ENCODE results near the gene ZNF83. TPM values are rescaled to one million over a fixed set of nuclear protein-coding genes. Genes with fewer than 3 reads are reported as not detected.
A peak's percentile ranks its signal among the peaks of the same experiment; 100 is the strongest.

Gene ZNF83
- total RNA-seq (2014; rRNA removed), result 32.9 and 45.4 TPM in 2 replicates
- Bru-seq, nascent RNA, result percentile 90 among the genes with signal in this experiment
- percentile 94 among the genes with signal in this experiment for BruChase-seq, experiment 1, labeled RNA remaining after a 6-hour chase
- percentile 93 among the genes with signal in this experiment for BruChase-seq, experiment 2, labeled RNA remaining after a 2-hour chase
- long read RNA-seq, full-length matches to known transcripts, result 54 of 132 reads
- long read RNA-seq, partial matches to known transcripts, result 12 of 132 reads
- long read RNA-seq, other reads (novel, unspliced or antisense), result 66 of 132 reads

DNA sequence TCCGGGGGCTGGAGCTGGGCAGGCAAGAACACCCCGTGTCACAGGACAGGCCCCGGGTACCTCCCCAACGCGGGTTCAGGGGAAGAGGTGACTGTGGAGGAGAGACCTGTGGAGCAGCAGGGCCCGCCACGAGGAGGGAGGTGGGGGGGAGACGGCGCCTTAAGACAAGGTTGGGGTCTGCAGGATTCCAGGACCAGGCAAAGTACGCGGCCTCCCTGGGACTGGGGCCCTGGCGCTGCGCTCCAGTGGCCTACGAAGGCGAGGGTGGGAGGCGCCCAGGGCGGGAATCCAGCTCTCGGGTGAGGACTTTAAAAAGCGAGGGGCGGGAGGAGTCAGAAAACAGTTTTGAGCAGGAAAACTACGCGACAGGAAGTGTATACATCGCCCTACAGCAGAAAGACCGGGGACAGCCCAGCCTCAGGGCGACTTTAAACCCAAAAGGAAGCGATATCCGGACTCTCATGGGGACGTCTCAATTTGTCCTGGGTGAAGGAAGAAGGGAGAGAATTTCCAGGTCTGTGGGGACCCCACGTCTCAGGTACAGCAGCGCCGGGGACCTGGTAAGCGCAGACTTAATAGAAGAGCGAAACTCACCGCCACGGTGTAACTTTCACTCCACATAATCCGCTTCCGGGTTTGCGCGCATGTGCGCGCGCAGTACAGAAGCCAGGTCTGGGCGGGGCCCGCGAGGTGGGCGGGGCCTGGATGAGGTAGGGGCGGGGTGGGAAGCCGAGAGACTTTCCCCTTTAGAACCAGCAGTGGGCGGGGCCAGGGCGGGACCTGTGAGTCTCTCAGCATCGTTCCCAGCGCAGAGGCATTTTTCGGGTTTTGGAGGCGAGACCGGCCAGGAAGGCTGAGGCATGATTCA, at the start of gene ZNF83:
TSS of gene ZNF83 (minus strand) at position 638 of the 868 bp plus-strand sequence.
- Histone ChIP-seq H3K27ac (ENCODE audit: low read length) (peak within 1 kb of the TSS; percentile 88), H3K9me2 (replicated peaks; ENCODE audit: low read length) (no peaks in the 10 kb centered on the region), H3K4me3 (ENCODE audit: low read length) (peak within 1 kb of the TSS; percentile 78), H3K79me2 (ENCODE audit: low read length) (peaks cover 7% of the 10 kb centered on the region; the same call in 1 of the 2 replicates), H3K9me3 (ENCODE audit: low read length) (no peaks in the 10 kb centered on the region), H3K36me3 (ENCODE audit: low read depth, low read length) (no peaks in the 10 kb centered on the region; the same call in 1 of the 2 replicates), H3K4me1 (ENCODE audit: insufficient read depth, low read length) (peaks cover 7% of the 10 kb centered on the region; the same call in 1 of the 2 replicates), H2AFZ (ENCODE audit: low read length) (peak within 1 kb of the TSS; percentile 80), H3K27me3 (ENCODE audit: low read length) (no peaks in the 10 kb centered on the region), H3K4me2 (ENCODE audit: low read length) (peak within 1 kb of the TSS; percentile 99), H4K20me1 (ENCODE audit: low read length) (no peaks in the 10 kb centered on the region), H3F3A (ENCODE audit: low read length, unreplicated experiment) (no peaks in the 10 kb centered on the region), H3K9ac (ENCODE audit: low read length) (peak within 1 kb of the TSS; percentile 92)
- DNase-seq (peak; percentile 98), ATAC-seq (peak; percentile 86)
- intact Hi-C loops (cut with micrococcal nuclease), result loop anchor here (1.0 to 5.0 kb wide), 4 partner anchors 54 to 111 kb away; partner anchors contain the start of gene ZNF808
- POLR2A ChIA-PET (ENCODE audit: unreplicated experiment), result no interaction called here
- TF ChIP-seq EZH2phosphoT487 (IDR thresholded peaks at IDR 0.05; ENCODE audit: borderline replicate concordance, low read length) (no peak), EZH2 (IDR thresholded peaks at IDR 0.05; ENCODE audit: low read length, unreplicated experiment) (no peak)
- TF ChIP-seq, protein P1, sequence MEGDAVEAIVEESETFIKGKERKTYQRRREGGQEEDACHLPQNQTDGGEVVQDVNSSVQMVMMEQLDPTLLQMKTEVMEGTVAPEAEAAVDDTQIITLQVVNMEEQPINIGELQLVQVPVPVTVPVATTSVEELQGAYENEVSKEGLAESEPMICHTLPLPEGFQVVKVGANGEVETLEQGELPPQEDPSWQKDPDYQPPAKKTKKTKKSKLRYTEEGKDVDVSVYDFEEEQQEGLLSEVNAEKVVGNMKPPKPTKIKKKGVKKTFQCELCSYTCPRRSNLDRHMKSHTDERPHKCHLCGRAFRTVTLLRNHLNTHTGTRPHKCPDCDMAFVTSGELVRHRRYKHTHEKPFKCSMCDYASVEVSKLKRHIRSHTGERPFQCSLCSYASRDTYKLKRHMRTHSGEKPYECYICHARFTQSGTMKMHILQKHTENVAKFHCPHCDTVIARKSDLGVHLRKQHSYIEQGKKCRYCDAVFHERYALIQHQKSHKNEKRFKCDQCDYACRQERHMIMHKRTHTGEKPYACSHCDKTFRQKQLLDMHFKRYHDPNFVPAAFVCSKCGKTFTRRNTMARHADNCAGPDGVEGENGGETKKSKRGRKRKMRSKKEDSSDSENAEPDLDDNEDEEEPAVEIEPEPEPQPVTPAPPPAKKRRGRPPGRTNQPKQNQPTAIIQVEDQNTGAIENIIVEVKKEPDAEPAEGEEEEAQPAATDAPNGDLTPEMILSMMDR (conservative IDR thresholded peaks at IDR 0.05; ENCODE audit: low read depth, low read length), result no peak
- CTCF ChIA-PET, result no interaction called here
- TSS peak; percentile 78 for BruUV-seq (replicated peaks)

DNA sequence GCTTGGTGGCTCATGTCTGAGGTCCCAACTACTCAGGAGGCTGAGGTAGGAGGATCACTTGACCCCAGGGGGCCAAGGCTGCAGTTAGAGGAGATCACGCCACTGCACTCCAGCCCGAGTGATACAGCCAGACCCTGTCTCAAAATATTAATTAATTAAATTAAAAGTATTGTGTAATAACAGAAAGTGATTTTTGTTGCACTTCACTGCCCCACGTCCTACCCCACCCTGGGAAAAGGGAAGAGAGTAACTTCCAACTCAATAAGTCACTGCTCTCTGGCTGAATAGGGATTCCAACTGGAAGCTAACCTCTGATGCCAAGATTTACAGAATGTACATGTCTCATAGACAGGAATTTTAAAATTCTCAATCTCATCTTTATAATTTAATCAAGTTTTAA, 49.5 kb upstream of the ZNF83 start:
- H3K4me3 ChIP-seq (ENCODE audit: low read length), result no peak overlapping the region
- intact Hi-C loops (cut with micrococcal nuclease), result no loop called here
- H3F3A ChIP-seq (ENCODE audit: low read length, unreplicated experiment), result no peaks in the 10 kb centered on the region
- no TSS peak for BruUV-seq (replicated peaks)
- no peaks in the 10 kb centered on the region for H3K9me2 ChIP-seq (replicated peaks; ENCODE audit: low read length)
- ChIA-PET POLR2A (ENCODE audit: unreplicated experiment) (no interaction called here), CTCF (no interaction called here)
- DNase-seq (no peak), ATAC-seq (no peak)
- peak overlapping the region; percentile 97; the same call in 1 of the 2 replicates for H3K4me2 ChIP-seq (ENCODE audit: low read length)
- H3K36me3 ChIP-seq (ENCODE audit: low read depth, low read length), result peaks cover 24% of the 10 kb centered on the region
- TF ChIP-seq EZH2 (IDR thresholded peaks at IDR 0.05; ENCODE audit: low read length, unreplicated experiment), result no peak
- TF ChIP-seq, protein P1 (conservative IDR thresholded peaks at IDR 0.05; ENCODE audit: low read depth, low read length), result no peak
- TF ChIP-seq EZH2phosphoT487 (IDR thresholded peaks at IDR 0.05; ENCODE audit: borderline replicate concordance, low read length), result no peak
- no peak overlapping the region for H3K9ac ChIP-seq (ENCODE audit: low read length)
- H3K4me1 ChIP-seq (ENCODE audit: insufficient read depth, low read length), result peaks cover 37% of the 10 kb centered on the region
- H3K9me3 ChIP-seq (ENCODE audit: low read length), result no peaks in the 10 kb centered on the region; the same call in 1 of the 2 replicates
- H3K27ac ChIP-seq (ENCODE audit: low read length), result no peak overlapping the region
- no peak overlapping the region for H2AFZ ChIP-seq (ENCODE audit: low read length)
- H4K20me1 ChIP-seq (ENCODE audit: low read length), result no peaks in the 10 kb centered on the region
- H3K27me3 ChIP-seq (ENCODE audit: low read length), result no peaks in the 10 kb centered on the region
- H3K79me2 ChIP-seq (ENCODE audit: low read length), result peaks cover 67% of the 10 kb centered on the region

Data from PC-3 (cell line).